ENCODE data around the gene SPOCK1.

SPOCK1 gene

GRCh38 chr5:137190441-137190840 is 308.7 kb downstream of the SPOCK1 start:
- DNase-seq (no peak), ATAC-seq (no peak)

- ATAC-seq (no peak), DNase-seq (no peak)
These were observed 309.1 kb downstream of the SPOCK1 start for GRCh38 chr5:137190031-137190430.

GRCh38 chr5:137188566-137188965 is 310.6 kb downstream of the SPOCK1 start:
- ATAC-seq: no peak

GRCh38 chr5:137186759-137187461 is 312.2 kb downstream of the SPOCK1 start:
- no peak for ATAC-seq
- DNase-seq: no peak

More at GRCh38 chr5:137188566-137188965, 310.6 kb downstream of the SPOCK1 start:
- no peak for DNase-seq

- ATAC-seq (no peak), DNase-seq (no peak)
These were observed 313.9 kb downstream of the SPOCK1 start for GRCh38 chr5:137185193-137185592.

- DNase-seq: no peak
- ATAC-seq: no peak
These were observed 314.4 kb downstream of the SPOCK1 start for GRCh38 chr5:137184734-137185133.

- ATAC-seq: no peak
- DNase-seq: no peak
These were observed 316.6 kb downstream of the SPOCK1 start for GRCh38 chr5:137182576-137182975.

- DNase-seq (no peak), ATAC-seq (no peak)
These were observed 317.5 kb downstream of the SPOCK1 start for GRCh38 chr5:137181667-137182066.

- DNase-seq: no peak
These were observed 319.9 kb downstream of the SPOCK1 start for GRCh38 chr5:137179203-137179602.

GRCh38 chr5:137176609-137177008 is 322.5 kb downstream of the SPOCK1 start:
- ATAC-seq: no peak
- no peak for DNase-seq

More at GRCh38 chr5:137179203-137179602, 319.9 kb downstream of the SPOCK1 start:
- ATAC-seq: no peak

GRCh38 chr5:137176126-137176525 is 323.0 kb downstream of the SPOCK1 start:
- no peak for DNase-seq
- no peak for ATAC-seq

- no peak for DNase-seq
These were observed 324.9 kb downstream of the SPOCK1 start for GRCh38 chr5:137174196-137174595.

GRCh38 chr5:137172258-137172657 is 326.9 kb downstream of the SPOCK1 start:
- DNase-seq (no peak), ATAC-seq (no peak)

More at GRCh38 chr5:137174196-137174595, 324.9 kb downstream of the SPOCK1 start:
- no peak for ATAC-seq

GRCh38 chr5:137167187-137167586 is 331.9 kb downstream of the SPOCK1 start:
- no peak for DNase-seq
- no peak for ATAC-seq

- ATAC-seq: no peak
- DNase-seq: no peak
These were observed 334.2 kb downstream of the SPOCK1 start for GRCh38 chr5:137164961-137165360.

GRCh38 chr5:137164536-137164935 is 334.6 kb downstream of the SPOCK1 start:
- ATAC-seq (no peak), DNase-seq (no peak)

- no peak for DNase-seq
- no peak for ATAC-seq
These were observed 340.4 kb downstream of the SPOCK1 start for GRCh38 chr5:137158691-137159090.

- no peak for ATAC-seq
These were observed 342.9 kb downstream of the SPOCK1 start for GRCh38 chr5:137156180-137156579.

GRCh38 chr5:137155261-137156000 is 343.7 kb downstream of the SPOCK1 start:
- ATAC-seq (no peak), DNase-seq (no peak)

More at GRCh38 chr5:137156180-137156579, 342.9 kb downstream of the SPOCK1 start:
- DNase-seq: no peak

- no peak for DNase-seq
These were observed 346.5 kb downstream of the SPOCK1 start for GRCh38 chr5:137152616-137153015.

GRCh38 chr5:137148655-137149054 is 350.5 kb downstream of the SPOCK1 start:
- no peak for ATAC-seq

More at GRCh38 chr5:137152616-137153015, 346.5 kb downstream of the SPOCK1 start:
- ATAC-seq: no peak

GRCh38 chr5:137148159-137148558 is 351.0 kb downstream of the SPOCK1 start:
- no peak for DNase-seq

More at GRCh38 chr5:137148655-137149054, 350.5 kb downstream of the SPOCK1 start:
- no peak for DNase-seq

GRCh38 chr5:137147346-137147745 is 351.8 kb downstream of the SPOCK1 start:
- DNase-seq (no peak), ATAC-seq (no peak)

More at GRCh38 chr5:137148159-137148558, 351.0 kb downstream of the SPOCK1 start:
- ATAC-seq: no peak

All from stimulated activated naive CD8-positive, alpha-beta T cell treated with anti-CD3 and anti-CD28 coated beads, Interleukin-15, Interleukin-2, amounts not matched to agents 100 U/mL and 50 U/mL, for 24 hours (primary cell).